Activated T-cell treated with anti-CD3 and anti-CD28 coated beads, Interleukin-2, amount 50 U/mL, for 72 hours (primary cell): ENCODE results near the gene CPA4. TPM values are rescaled to one million over a fixed set of nuclear protein-coding genes. Genes with fewer than 3 reads are reported as not detected.
"Not testable (repeated sequence)": the region's sequence is repeated elsewhere in the genome, so short reads cannot be mapped to it uniquely, and the experiment has no call there.

Experiments
- ATAC-seq, 2 donors: fragments of 150-1000 bp; cut with Tn5 transposase; replicated peaks in 1 of 2; 2 replicates each; pipeline ENCODE4 v1.10.0; 2021; ENCODE audit warnings: moderate library complexity in 2 of 2, mild to moderate bottlenecking in 1 of 2
- DNase-seq, 2 donors: peaks; one replicate each; pipeline ENCODE4 v3.0.0; 2021 to 2022; ENCODE audit warnings: mixed read lengths in 1 of 2
- H3K27ac Mint-ChIP-seq: one replicate; pipeline ENCODE4 v1.8.0; 2022; ENCODE audit warnings: mild to moderate bottlenecking, moderate library complexity, mixed read lengths
- H3K27me3 Mint-ChIP-seq: one replicate; pipeline ENCODE4 v1.8.0; 2022; ENCODE audit warnings: low read depth, mixed read lengths
- H3K36me3 Mint-ChIP-seq, 2 donors: one replicate each; pipeline ENCODE4 v1.8.0; 2022; ENCODE audit warnings: mixed read lengths in 2 of 2, mild to moderate bottlenecking in 1 of 2; ENCODE audit not compliant: insufficient read depth in 2 of 2
- H3K4me1 Mint-ChIP-seq: one replicate; pipeline ENCODE4 v1.8.0; 2022; ENCODE audit warnings: low read depth, mixed read lengths
- H3K4me3 Mint-ChIP-seq, 2 donors: one replicate each; pipeline ENCODE4 v1.8.0; 2022; ENCODE audit warnings: mild to moderate bottlenecking in 2 of 2, mixed read lengths in 2 of 2, moderate library complexity in 2 of 2
- H3K9me3 Mint-ChIP-seq, 2 donors: one replicate each; pipeline ENCODE4 v1.8.0; 2022; ENCODE audit warnings: mixed read lengths in 2 of 2
- total RNA-seq, 2 donors: library from RNA; stranded (reverse); gene quantifications; one replicate each; pipeline ENCODE4 v1.2.3, GENCODE V29; 2022

CPA4 gene
- total RNA-seq: under 1 TPM in 1 of 2 donors, not detected in 1; 0.32 TPM

- DNase-seq (no peak), ATAC-seq (no peak)
- H3K36me3 Mint-ChIP-seq: no peaks in the 10 kb centered on the region
Measured at GRCh38 chr7:130292682-130293257, at the start of gene CPA4. TSS of gene CPA4 (plus strand) at chr7:130293161. CDS start at chr7:130293181, 20 bp downstream.

GRCh38 chr7:130243486-130243885 lies 49.5 kb upstream of the CPA4 start:
- not testable (repeated sequence) for H3K27me3 Mint-ChIP-seq, DNase-seq, H3K9me3 Mint-ChIP-seq, H3K4me3 Mint-ChIP-seq, ATAC-seq, H3K36me3 Mint-ChIP-seq, H3K27ac Mint-ChIP-seq
- peaks cover 19% of the 10 kb centered on the region for H3K4me1 Mint-ChIP-seq

More at GRCh38 chr7:130292682-130293257, at the start of gene CPA4:
- Mint-ChIP-seq H3K27me3 (no peaks in the 10 kb centered on the region), H3K4me3 (no peak within 1 kb of the TSS), H3K27ac (no peak within 1 kb of the TSS), H3K9me3 (no peaks in the 10 kb centered on the region), H3K4me1 (no peaks in the 10 kb centered on the region)

- peaks cover 19% of the 10 kb centered on the region for H3K4me1 Mint-ChIP-seq
- not testable (repeated sequence) for H3K27ac Mint-ChIP-seq, H3K9me3 Mint-ChIP-seq, H3K4me3 Mint-ChIP-seq, H3K36me3 Mint-ChIP-seq, DNase-seq, ATAC-seq, H3K27me3 Mint-ChIP-seq
Measured at GRCh38 chr7:130246491-130246890, 46.5 kb upstream of the CPA4 start.

GRCh38 chr7:130248842-130249241 lies 44.1 kb upstream of the CPA4 start:
- not testable (repeated sequence) for DNase-seq, H3K9me3 Mint-ChIP-seq, ATAC-seq, H3K27ac Mint-ChIP-seq, H3K36me3 Mint-ChIP-seq, H3K4me3 Mint-ChIP-seq, H3K4me1 Mint-ChIP-seq, H3K27me3 Mint-ChIP-seq

GRCh38 chr7:130249626-130250025 lies 43.3 kb upstream of the CPA4 start:
- not testable (repeated sequence) for H3K9me3 Mint-ChIP-seq, H3K4me3 Mint-ChIP-seq, H3K27me3 Mint-ChIP-seq, DNase-seq, H3K27ac Mint-ChIP-seq, H3K36me3 Mint-ChIP-seq, H3K4me1 Mint-ChIP-seq, ATAC-seq

GRCh38 chr7:130254555-130254954 lies 38.4 kb upstream of the CPA4 start:
- H3K36me3 Mint-ChIP-seq: peaks cover 0 to 3% of the 10 kb centered on the region in 2 donors
- H3K27me3 Mint-ChIP-seq: no peaks in the 10 kb centered on the region
- no peak overlapping the region for H3K27ac Mint-ChIP-seq
- no peaks in the 10 kb centered on the region for H3K4me1 Mint-ChIP-seq
- peaks cover 3 to 6% of the 10 kb centered on the region in 2 donors for H3K9me3 Mint-ChIP-seq
- H3K4me3 Mint-ChIP-seq: no peak overlapping the region
- no peak for ATAC-seq
- DNase-seq: no peak

GRCh38 chr7:130256704-130257103 lies 36.3 kb upstream of the CPA4 start:
- Mint-ChIP-seq H3K27me3 (no peaks in the 10 kb centered on the region), H3K4me1 (no peaks in the 10 kb centered on the region), H3K4me3 (no peak overlapping the region), H3K9me3 (peaks cover 3 to 6% of the 10 kb centered on the region in 2 donors), H3K36me3 (peaks cover 0 to 3% of the 10 kb centered on the region in 2 donors), H3K27ac (no peak overlapping the region)
- ATAC-seq: no peak
- no peak for DNase-seq

- DNase-seq: no peak
- H3K27ac Mint-ChIP-seq: no peak overlapping the region
- ATAC-seq: no peak
- peaks cover 0 to 3% of the 10 kb centered on the region in 2 donors for H3K36me3 Mint-ChIP-seq
- no peaks in the 10 kb centered on the region for H3K27me3 Mint-ChIP-seq
- peaks cover 1 to 3% of the 10 kb centered on the region in 2 donors for H3K9me3 Mint-ChIP-seq
- no peak overlapping the region for H3K4me3 Mint-ChIP-seq
- H3K4me1 Mint-ChIP-seq: no peaks in the 10 kb centered on the region
Measured at GRCh38 chr7:130258494-130259078, 34.4 kb upstream of the CPA4 start.

- DNase-seq (no peak), ATAC-seq (no peak)
- Mint-ChIP-seq H3K27ac (no peak overlapping the region), H3K36me3 (no peaks in the 10 kb centered on the region), H3K4me3 (no peak overlapping the region), H3K4me1 (peaks cover 1% of the 10 kb centered on the region), H3K27me3 (no peaks in the 10 kb centered on the region), H3K9me3 (no peaks in the 10 kb centered on the region)
Measured at GRCh38 chr7:130262448-130262847, 30.5 kb upstream of the CPA4 start.

GRCh38 chr7:130263130-130263529 lies 29.8 kb upstream of the CPA4 start:
- Mint-ChIP-seq H3K36me3 (no peaks in the 10 kb centered on the region), H3K27ac (no peak overlapping the region), H3K4me1 (peaks cover 6% of the 10 kb centered on the region), H3K9me3 (no peaks in the 10 kb centered on the region), H3K27me3 (no peaks in the 10 kb centered on the region), H3K4me3 (no peak overlapping the region)
- DNase-seq (no peak), ATAC-seq (no peak)

- Mint-ChIP-seq H3K27me3 (no peaks in the 10 kb centered on the region), H3K4me1 (peaks cover 6% of the 10 kb centered on the region), H3K36me3 (no peaks in the 10 kb centered on the region), H3K27ac (no peak within 1 kb of the TSS), H3K4me3 (no peak within 1 kb of the TSS), H3K9me3 (no peaks in the 10 kb centered on the region)
- DNase-seq (no peak), ATAC-seq (no peak)
Measured at GRCh38 chr7:130266258-130266960, 26.6 kb upstream of the CPA4 start, which contains the start of gene CPA2. TSS of gene CPA2 (plus strand) at chr7:130266863. CDS start at chr7:130266882, 19 bp downstream.

- ATAC-seq: no peak
- no peaks in the 10 kb centered on the region for H3K27me3 Mint-ChIP-seq
- H3K4me1 Mint-ChIP-seq: peaks cover 6% of the 10 kb centered on the region
- H3K9me3 Mint-ChIP-seq: no peaks in the 10 kb centered on the region
- H3K27ac Mint-ChIP-seq: no peak overlapping the region
- H3K4me3 Mint-ChIP-seq: no peak overlapping the region
- DNase-seq: no peak
- H3K36me3 Mint-ChIP-seq: no peaks in the 10 kb centered on the region
Measured at GRCh38 chr7:130266961-130267321, 26.0 kb upstream of the CPA4 start.

- Mint-ChIP-seq H3K4me3 (no peak overlapping the region), H3K27me3 (no peaks in the 10 kb centered on the region), H3K27ac (no peak overlapping the region), H3K36me3 (no peaks in the 10 kb centered on the region), H3K4me1 (peaks cover 6% of the 10 kb centered on the region), H3K9me3 (no peaks in the 10 kb centered on the region)
- ATAC-seq: no peak
- no peak for DNase-seq
Measured at GRCh38 chr7:130268463-130269317, 24.3 kb upstream of the CPA4 start.
